Activated CD8-positive, alpha-beta T cell treated with anti-CD3 and anti-CD28 coated beads, Interleukin-2, amount 10 ng/mL, durations not matched to agents 7 days and 5 days (primary cell): ENCODE data around the gene MAP3K3. TPM values are rescaled to one million over a fixed set of nuclear protein-coding genes. Genes with fewer than 3 reads are reported as not detected.
A peak's percentile ranks its signal among the peaks of the same experiment; 100 is the strongest.

Experiments
- ATAC-seq: fragments of 150-1000 bp; cut with Tn5 transposase; one replicate; pipeline ENCODE4 v1.10.0; 2021; ENCODE audit warnings: moderate library complexity
- CTCF ChIA-PET: fragments of 350-600 bp; sonication (Branson Sonifier 250); formaldehyde crosslinking; loops from one replicate; lab custom pipeline; 2021; ENCODE audit warnings: antibody characterized with exemption; lab: Charles Lee
- POLR2A ChIA-PET: fragments of 350-600 bp; sonication (Branson Sonifier 250); formaldehyde crosslinking; loops from one replicate; lab custom pipeline; 2021; ENCODE audit warnings: antibody characterized with exemption; lab: Charles Lee
- DNase-seq: peaks from one replicate; pipeline ENCODE4 v3.0.0-alpha.2; 2020
- H3K27ac Mint-ChIP-seq: one replicate; pipeline ENCODE4 v1.8.0; 2021; ENCODE audit warnings: mild to moderate bottlenecking, mixed read lengths
- H3K27me3 Mint-ChIP-seq: one replicate; pipeline ENCODE4 v1.8.0; 2021; ENCODE audit warnings: low read depth, mixed read lengths
- H3K36me3 Mint-ChIP-seq: one replicate; pipeline ENCODE4 v1.8.0; 2021; ENCODE audit warnings: low read depth, mixed read lengths
- H3K4me1 Mint-ChIP-seq: one replicate; pipeline ENCODE4 v1.8.0; 2021; ENCODE audit warnings: low read depth, mixed read lengths
- H3K4me3 Mint-ChIP-seq: one replicate; pipeline ENCODE4 v1.8.0; 2021; ENCODE audit warnings: mild to moderate bottlenecking, mixed read lengths
- H3K9me3 Mint-ChIP-seq: one replicate; pipeline ENCODE4 v1.8.0; 2022; ENCODE audit warnings: mixed read lengths; ENCODE audit not compliant: insufficient read depth
- total RNA-seq, 2 experiments: library from RNA; stranded (reverse); gene quantifications; one replicate each; pipeline ENCODE4 v1.2.3, GENCODE V29; 2021

Gene MAP3K3
- total RNA-seq, 2 experiments from 2014 or later: 31.4 to 32.8 TPM

DNA sequence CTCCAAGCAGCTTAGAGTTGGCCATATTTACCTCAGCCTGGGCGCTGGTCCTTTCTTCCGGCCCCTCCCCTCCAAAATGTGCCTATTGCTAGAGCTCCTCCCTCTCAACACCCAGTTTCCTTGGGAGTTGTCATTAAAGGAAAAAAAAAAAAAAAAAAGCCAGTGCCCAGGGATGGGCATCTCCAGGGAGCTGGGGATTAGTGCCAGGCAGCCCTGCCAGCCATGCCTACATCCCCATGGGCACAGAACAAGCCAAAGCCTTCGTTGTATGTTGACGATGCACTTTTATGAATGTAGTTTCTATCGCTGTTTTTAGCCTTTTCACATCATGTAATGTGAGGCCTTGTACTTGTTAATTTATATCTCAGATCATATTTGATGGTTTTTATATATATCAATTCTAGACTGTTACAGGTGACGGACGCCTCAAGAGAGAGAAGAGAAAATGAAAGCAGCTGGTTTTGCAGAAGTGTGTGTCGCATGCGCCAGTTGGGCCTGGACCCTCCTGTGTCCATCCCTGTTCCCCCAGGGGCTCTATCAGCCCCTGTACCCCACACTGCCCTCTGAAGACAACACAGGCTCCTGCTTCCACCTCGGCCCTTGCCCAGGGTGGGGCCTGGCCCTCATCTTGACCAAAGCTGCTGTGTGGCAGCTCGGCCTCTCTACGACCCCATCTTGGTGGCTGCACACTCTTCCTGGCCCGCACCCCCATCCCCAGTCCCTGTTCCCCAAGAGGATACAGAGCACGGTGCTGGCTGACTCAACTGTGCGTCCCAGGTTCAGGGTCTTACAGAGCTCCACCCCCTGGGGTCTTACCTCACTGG, 72.9 kb downstream of the MAP3K3 start:
- DNase-seq: no peak
- ATAC-seq: no peak
- peaks cover 44% of the 10 kb centered on the region for H3K4me1 Mint-ChIP-seq
- H3K27me3 Mint-ChIP-seq: no peaks in the 10 kb centered on the region
- peaks cover 62% of the 10 kb centered on the region for H3K36me3 Mint-ChIP-seq
- POLR2A ChIA-PET: interaction anchor here (0.6 to 7.7 kb wide), 13 partner anchors 8 to 148 kb away, joined by 3 to 150 read pairs (median 5); partner anchors contain the start of genes CCDC47, DDX42, MAP3K3 and STRADA
- CTCF ChIA-PET: interaction anchor here (1.1 to 6.9 kb wide), 3 partner anchors 10 to 83 kb away, joined by 3 to 85 read pairs (median 3); no protein-coding TSS in a partner anchor
- peak overlapping the region; percentile 31 for H3K4me3 Mint-ChIP-seq
- H3K9me3 Mint-ChIP-seq: no peaks in the 10 kb centered on the region
- H3K27ac Mint-ChIP-seq: peak overlapping the region; percentile 77

DNA sequence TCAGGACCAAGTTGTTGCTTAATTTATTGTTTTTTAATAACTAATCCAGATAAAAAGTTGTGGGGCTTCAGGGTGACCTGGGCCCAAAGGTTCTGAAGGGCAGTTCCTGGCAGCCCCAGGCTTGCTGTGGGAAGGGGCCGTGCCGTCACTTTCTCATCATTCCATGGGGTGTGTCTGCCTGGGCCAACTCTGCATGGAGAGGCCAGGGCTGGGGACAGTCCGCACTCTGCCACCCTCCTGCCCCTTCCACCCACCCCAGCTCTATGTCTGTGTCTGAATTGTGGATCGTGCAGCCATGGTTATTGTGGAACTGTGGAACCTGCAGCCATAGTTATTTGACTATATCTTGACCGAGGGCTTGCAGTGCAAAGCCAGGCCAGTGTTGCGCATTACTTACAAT, 73.7 kb downstream of the MAP3K3 start:
- Mint-ChIP-seq H3K4me3 (peak overlapping the region; percentile 96), H3K27me3 (no peaks in the 10 kb centered on the region), H3K4me1 (peaks cover 44% of the 10 kb centered on the region), H3K36me3 (peaks cover 62% of the 10 kb centered on the region), H3K27ac (peak overlapping the region; percentile 98), H3K9me3 (no peaks in the 10 kb centered on the region)
- no peak for DNase-seq
- POLR2A ChIA-PET: interaction anchor here (0.5 to 7.7 kb wide), 10 partner anchors 7 to 144 kb away, joined by 3 to 150 read pairs (median 8); partner anchors contain the start of genes CCDC47, DDX42 and STRADA
- CTCF ChIA-PET: interaction anchor here (1.1 to 6.9 kb wide), 3 partner anchors 13 to 138 kb away, joined by 3 to 85 read pairs (median 6); no protein-coding TSS in a partner anchor
- ATAC-seq: no peak

DNA sequence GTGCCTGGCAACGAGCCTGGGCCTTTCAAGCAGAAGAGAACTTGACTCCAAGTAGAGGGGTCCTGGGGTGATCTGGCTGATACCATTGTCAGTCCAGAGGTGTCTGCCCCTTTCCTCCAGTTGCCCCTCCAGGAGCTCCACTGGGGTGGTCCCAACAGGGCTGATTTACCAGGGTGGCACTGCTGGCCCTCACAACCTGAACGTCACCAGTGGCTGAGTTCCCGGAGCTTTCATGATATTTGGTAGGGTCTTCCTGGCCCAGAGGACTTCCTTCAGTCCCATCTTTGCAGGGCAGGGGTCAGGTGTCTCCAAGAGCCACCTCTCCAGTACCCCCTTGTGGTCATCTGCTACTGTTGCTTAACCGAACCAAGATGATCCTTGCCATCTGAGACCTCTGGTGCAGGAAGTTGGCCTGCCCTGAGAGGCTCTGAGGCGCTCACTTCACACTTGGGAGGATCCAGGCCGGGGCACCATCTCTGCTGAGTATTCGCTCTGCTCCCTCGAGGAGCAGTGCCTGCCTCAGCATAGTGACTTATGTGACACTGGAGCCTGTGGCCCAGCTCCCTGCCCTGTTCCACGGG, 74.3 kb downstream of the MAP3K3 start:
- POLR2A ChIA-PET: interaction anchor here (0.5 to 7.7 kb wide), 13 partner anchors 10 to 271 kb away, joined by 3 to 150 read pairs (median 6); partner anchors contain the start of genes CCDC47, DDX42, MAP3K3 and PSMC5
- CTCF ChIA-PET: interaction anchor here (0.6 to 6.9 kb wide), 12 partner anchors 12 to 268 kb away, joined by 3 to 85 read pairs (median 4); partner anchors contain the start of genes CCDC47, DDX42 and MAP3K3
- no peaks in the 10 kb centered on the region for H3K9me3 Mint-ChIP-seq
- H3K27ac Mint-ChIP-seq: peak overlapping the region; percentile 98
- peaks cover 49% of the 10 kb centered on the region for H3K4me1 Mint-ChIP-seq
- peaks cover 66% of the 10 kb centered on the region for H3K36me3 Mint-ChIP-seq
- H3K27me3 Mint-ChIP-seq: no peaks in the 10 kb centered on the region
- ATAC-seq (no peak), DNase-seq (peak; percentile 69)
- H3K4me3 Mint-ChIP-seq: peak overlapping the region; percentile 96

DNA sequence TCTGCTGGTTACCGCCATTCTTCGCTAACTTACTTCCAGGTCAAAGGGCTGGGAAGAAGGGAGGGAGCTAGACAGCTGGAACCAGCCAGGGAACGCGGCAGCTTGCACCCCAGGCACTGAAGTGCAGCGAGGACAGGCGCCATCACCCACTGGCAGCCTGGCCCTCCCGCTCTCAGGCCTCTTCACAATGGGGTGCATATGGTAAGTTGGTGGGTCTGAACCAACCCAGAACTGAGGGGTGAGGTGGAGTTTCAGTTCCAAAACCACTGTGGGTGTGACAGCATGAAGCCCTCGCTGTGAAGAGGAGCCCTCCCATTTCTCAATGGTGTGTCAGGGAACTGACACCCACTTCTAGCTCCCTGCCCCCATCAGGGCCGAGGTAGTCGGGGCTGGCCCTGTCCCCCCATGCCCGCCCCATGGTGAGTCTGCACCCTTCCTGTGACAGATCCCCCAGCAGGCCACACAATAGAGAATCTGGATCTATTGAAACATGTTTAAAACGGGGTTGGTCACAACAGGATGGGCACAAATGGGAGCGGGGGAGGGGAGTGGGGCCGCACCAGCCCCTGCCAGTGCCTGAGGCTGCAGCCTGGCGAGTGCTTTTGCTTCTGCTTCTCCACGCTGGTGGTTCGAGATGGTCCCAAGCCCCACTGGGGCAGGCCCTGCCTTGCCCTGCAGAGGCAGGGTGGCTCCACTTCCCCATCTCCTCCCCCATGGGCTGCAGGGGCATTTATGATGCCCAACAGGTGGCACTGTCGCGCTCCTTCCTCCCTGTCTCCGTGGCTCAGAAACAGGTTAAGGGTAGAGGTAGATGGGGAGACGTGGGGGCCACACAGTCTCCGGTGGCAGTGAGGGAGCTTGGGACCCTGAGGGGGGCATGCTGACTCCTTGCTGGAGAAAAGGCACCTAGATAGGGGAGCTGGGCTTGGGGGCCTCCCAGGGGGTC, 75.4 kb downstream of the MAP3K3 start:
- Mint-ChIP-seq H3K9me3 (no peaks in the 10 kb centered on the region), H3K27ac (peak overlapping the region; percentile 98), H3K4me3 (peak overlapping the region; percentile 96), H3K4me1 (peaks cover 59% of the 10 kb centered on the region), H3K27me3 (no peaks in the 10 kb centered on the region), H3K36me3 (peaks cover 67% of the 10 kb centered on the region)
- ChIA-PET POLR2A (interaction anchor here (0.6 to 7.7 kb wide), 34 partner anchors 13 to 272 kb away, joined by 3 to 150 read pairs (median 4); partner anchors contain the start of genes ACE, CCDC47, DDX42 and MAP3K3), CTCF (interaction anchor here (0.6 to 6.9 kb wide), 28 partner anchors 11 to 272 kb away, joined by 3 to 85 read pairs (median 4); partner anchors contain the start of genes CCDC47, DDX42, MAP3K3 and STRADA)
- DNase-seq: peak; percentile 91
- peak; percentile 35 for ATAC-seq

DNA sequence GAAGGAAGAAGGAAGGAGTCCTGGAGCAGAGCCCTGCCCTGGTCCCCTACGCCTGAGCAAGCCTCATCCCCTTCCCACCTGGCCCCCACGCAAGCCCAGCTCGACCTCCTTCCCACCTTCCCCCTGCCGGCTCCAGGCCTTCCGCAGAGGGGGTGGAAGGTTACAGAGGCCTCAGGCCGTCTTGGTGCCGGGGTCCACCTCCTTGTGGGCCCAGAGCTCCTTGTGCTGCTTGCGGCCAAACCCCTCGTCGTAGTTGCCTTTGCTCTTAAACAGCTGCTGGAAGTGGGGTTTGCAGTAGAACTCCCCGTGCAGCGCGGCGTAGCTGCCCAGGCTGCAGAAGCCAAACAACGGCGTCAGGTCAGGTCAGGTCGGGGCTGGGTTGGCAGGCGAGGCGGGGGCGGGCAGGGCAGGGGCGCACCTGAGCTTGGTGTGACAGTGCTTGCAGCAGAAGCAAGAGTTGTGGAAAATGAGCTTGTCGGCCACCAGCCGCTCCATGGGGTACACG, 76.2 kb downstream of the MAP3K3 start:
- CTCF ChIA-PET: interaction anchor here (0.6 to 6.9 kb wide), 18 partner anchors 10 to 273 kb away, joined by 3 to 85 read pairs (median 4); partner anchors contain the start of genes CCDC47, DDX42, MAP3K3 and STRADA
- Mint-ChIP-seq H3K4me3 (peak overlapping the region; percentile 96), H3K4me1 (peaks cover 63% of the 10 kb centered on the region), H3K36me3 (peaks cover 68% of the 10 kb centered on the region), H3K27ac (peak overlapping the region; percentile 98), H3K27me3 (no peaks in the 10 kb centered on the region), H3K9me3 (no peaks in the 10 kb centered on the region)
- DNase-seq (peak; percentile 44), ATAC-seq (no peak)
- POLR2A ChIA-PET: interaction anchor here (0.5 to 7.7 kb wide), 28 partner anchors 12 to 408 kb away, joined by 3 to 150 read pairs (median 4); partner anchors contain the start of genes CCDC47, DDX42, MAP3K3 and PSMC5

DNA sequence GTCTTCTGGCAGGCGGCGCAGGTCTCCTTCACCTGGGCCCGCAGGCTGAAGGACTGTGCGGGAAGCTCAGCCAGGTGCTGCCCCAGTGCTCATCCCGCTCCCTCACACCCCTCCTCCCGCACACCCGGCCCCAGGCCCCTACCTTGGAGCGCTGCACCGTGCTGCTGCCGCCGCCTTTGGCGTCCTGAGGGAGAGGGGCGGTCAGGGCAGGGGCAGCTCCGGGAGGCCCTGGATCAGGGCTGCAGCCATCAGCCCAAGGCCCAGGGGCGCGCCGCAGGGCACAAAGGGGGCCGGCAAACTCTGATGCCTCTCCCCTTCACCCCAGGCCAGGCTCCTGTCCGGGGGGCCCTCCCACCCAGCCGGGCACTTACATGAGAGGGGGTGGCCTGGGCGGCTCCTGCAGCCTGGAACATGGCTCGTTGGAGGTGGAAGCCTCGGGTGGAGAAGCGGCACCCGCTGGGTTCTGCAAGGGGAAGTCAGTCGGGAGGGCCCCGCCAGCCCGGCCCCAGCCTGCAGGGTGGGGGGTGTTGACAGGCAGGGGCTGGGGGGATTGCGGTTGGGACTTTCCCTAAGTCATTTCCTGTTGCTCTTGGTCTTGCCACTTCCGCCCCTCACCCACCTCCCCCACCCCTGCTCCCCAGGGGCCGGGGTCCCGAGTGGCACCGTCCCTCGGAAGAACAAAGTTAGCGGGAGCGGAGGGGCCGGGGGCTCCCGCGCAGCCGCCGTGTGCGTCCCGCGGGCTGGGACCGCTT, 76.8 kb downstream of the MAP3K3 start:
- Mint-ChIP-seq H3K36me3 (peaks cover 69% of the 10 kb centered on the region), H3K27ac (peak overlapping the region; percentile 98), H3K4me3 (peak overlapping the region; percentile 96), H3K9me3 (no peaks in the 10 kb centered on the region), H3K27me3 (no peaks in the 10 kb centered on the region), H3K4me1 (peaks cover 63% of the 10 kb centered on the region)
- peak; percentile 20 for ATAC-seq
- peak; percentile 94 for DNase-seq
- ChIA-PET CTCF (interaction anchor here (0.8 to 6.9 kb wide), 12 partner anchors 10 to 273 kb away, joined by 3 to 85 read pairs (median 6); partner anchors contain the start of genes CCDC47, DDX42 and STRADA), POLR2A (interaction anchor here (0.5 to 7.7 kb wide), 23 partner anchors 11 to 408 kb away, joined by 3 to 150 read pairs (median 6); partner anchors contain the start of genes CCDC47, DDX42, PSMC5 and STRADA)

DNA sequence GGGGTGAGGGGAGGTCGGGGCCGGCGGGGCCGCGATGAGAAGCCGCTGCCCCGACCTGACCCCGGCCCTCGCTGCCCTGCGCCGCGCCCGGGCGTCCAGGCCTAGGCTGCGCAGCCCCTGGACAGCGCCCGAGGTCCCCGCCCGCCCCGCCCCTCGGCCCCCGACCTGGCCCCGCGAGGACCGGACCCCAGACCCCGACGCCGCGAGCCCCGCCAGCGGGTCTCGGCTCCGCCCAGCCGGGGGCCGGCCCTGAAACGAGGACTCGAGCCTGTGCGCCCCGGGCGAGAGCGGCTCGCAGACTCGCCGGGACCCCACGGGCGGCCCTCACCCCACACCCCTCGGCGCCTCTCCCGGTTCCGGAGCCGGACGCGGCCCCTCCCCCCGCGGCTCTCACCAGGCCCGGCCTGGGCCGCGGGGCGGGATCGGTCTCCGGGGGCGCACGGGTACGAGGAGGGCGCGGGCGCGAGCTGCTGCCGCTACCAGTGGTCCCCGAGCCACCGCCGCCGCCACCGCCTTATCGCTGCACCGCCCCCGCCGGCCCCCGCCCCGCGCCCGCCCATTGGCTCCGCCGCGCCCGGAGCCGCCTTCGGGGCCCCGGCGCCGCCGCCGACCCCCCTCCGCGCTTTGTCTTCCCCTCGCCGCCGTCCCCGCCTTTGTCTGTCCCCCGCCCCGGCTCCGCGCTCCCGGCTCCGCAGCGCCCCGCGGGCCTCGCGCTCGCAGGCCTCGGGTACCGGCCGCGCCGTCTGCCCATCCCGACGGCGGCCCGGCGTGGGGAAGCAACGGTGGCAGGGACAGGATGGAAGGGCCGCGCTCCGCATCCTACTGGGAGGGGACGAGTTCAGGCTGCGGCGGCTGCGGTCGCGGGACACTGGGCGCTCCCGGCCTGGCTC, 77.7 kb downstream of the MAP3K3 start, which contains the start of gene LIMD2:
Gene LIMD2, minus strand, starts transcription at position 488 of the 890 bp plus-strand sequence. CDS start 827 bp downstream, outside the sequence.
- peaks cover 68% of the 10 kb centered on the region for H3K36me3 Mint-ChIP-seq

DNA sequence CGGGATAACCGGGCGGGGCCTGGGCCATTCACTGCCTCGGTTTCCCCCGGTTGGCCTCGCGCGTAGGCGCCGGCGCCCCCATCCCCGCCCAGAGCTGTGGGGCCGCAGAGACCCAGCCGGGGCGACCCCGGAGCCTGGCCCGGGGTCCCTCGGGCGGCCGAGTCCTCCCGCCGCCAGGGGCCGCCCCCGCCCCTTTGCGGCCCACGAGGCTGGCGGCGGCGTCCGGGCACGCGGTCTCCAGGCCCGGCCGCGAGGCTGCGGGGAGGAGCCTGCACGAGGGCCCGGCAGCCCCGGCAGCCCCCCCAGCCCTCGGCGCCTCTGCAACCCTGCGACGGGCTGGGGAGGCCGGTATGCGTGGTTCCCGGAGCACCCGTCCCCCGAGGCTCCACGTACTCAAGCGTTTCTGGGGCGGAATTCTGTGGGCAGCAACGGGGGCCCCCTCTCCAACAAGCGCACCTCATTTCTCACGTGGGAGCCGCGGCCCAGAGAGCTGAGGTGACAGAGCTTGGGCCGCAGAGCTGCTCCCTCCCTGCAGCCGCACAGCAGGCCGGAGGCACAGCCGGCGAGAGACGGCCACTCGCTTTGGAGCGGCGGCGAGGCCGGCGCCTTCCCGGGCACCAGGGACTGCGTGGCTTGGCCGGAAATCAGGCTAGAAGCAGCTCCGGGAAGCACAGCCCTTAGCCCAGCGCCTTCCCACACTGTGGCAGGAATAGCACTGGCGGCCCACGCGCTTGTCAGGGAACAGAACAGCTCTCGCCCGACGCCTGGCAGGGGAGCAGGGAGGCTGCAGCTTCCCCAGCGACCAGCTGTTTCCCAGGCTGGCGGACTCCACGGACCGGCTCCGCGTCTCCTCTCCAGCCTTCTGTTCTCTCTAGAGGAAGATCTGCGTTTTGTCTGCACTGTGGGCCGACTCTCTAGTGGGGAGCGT, 78.6 kb downstream of the MAP3K3 start:
- H3K36me3 Mint-ChIP-seq: peaks cover 67% of the 10 kb centered on the region
- DNase-seq (peak; percentile 69), ATAC-seq (peak; percentile 11)
- ChIA-PET POLR2A (interaction anchor here (0.6 to 3.9 kb wide), 10 partner anchors 9 to 347 kb away, joined by 3 to 33 read pairs (median 4); partner anchors contain the start of genes CCDC47, DDX42 and STRADA), CTCF (interaction anchor here (0.9 to 3.0 kb wide), 5 partner anchors 10 to 134 kb away, joined by 3 to 19 read pairs (median 4); no protein-coding TSS in a partner anchor)
- peak overlapping the region; percentile 86 for H3K4me3 Mint-ChIP-seq
- peaks cover 64% of the 10 kb centered on the region for H3K4me1 Mint-ChIP-seq
- H3K27me3 Mint-ChIP-seq: no peaks in the 10 kb centered on the region
- H3K27ac Mint-ChIP-seq: peak overlapping the region; percentile 94
- no peaks in the 10 kb centered on the region for H3K9me3 Mint-ChIP-seq

More for the DNA sequence above, 77.7 kb downstream of the MAP3K3 start, which contains the start of gene LIMD2:
- peak; percentile 29 for ATAC-seq
- CTCF ChIA-PET: no interaction called here
- POLR2A ChIA-PET: interaction anchor here (0.6 to 7.7 kb wide), 7 partner anchors 10 to 73 kb away, joined by 3 to 150 read pairs (median 21); partner anchors contain the start of genes CCDC47, DDX42 and STRADA
- peak within 1 kb of the TSS; percentile 96 for H3K4me3 Mint-ChIP-seq
- H3K27ac Mint-ChIP-seq: peak within 1 kb of the TSS; percentile 98
- H3K27me3 Mint-ChIP-seq: no peaks in the 10 kb centered on the region
- DNase-seq: peak; percentile 86
- peaks cover 64% of the 10 kb centered on the region for H3K4me1 Mint-ChIP-seq
- no peaks in the 10 kb centered on the region for H3K9me3 Mint-ChIP-seq
